Stomach (tissue), 4 donors: ENCODE results near the gene PALM.

Experiments
- CTCF ChIP-seq, 7 experiments: fragments of 450-650 bp in 4 of 7; fragments of 200-600 bp in 3 of 7; sonication (generic) in 3 of 7; IDR thresholded peaks; one replicate each; pipeline ENCODE4 v1.5.1; 2016 to 2019; ENCODE audit warnings: antibody characterized with exemption in 7 of 7, control low read depth in 2 of 7, mild to moderate bottlenecking in 1 of 7
- POLR2AphosphoS5 ChIP-seq, 3 donors: sonication (generic); formaldehyde crosslinking; IDR thresholded peaks; one replicate each; pipeline ENCODE4 v1.6.1; 2016; ENCODE audit warnings: antibody characterized with exemption in 3 of 3

- TF ChIP-seq CTCF (IDR thresholded peaks at IDR 0.05) (no peak), POLR2AphosphoS5 (IDR thresholded peaks at IDR 0.05) (no peak)
Observed at GRCh38 chr19:788983-789700, 80.4 kb downstream of the PALM start.
